Measurements from ENCODE around the gene CEBPZOS.

DNA sequence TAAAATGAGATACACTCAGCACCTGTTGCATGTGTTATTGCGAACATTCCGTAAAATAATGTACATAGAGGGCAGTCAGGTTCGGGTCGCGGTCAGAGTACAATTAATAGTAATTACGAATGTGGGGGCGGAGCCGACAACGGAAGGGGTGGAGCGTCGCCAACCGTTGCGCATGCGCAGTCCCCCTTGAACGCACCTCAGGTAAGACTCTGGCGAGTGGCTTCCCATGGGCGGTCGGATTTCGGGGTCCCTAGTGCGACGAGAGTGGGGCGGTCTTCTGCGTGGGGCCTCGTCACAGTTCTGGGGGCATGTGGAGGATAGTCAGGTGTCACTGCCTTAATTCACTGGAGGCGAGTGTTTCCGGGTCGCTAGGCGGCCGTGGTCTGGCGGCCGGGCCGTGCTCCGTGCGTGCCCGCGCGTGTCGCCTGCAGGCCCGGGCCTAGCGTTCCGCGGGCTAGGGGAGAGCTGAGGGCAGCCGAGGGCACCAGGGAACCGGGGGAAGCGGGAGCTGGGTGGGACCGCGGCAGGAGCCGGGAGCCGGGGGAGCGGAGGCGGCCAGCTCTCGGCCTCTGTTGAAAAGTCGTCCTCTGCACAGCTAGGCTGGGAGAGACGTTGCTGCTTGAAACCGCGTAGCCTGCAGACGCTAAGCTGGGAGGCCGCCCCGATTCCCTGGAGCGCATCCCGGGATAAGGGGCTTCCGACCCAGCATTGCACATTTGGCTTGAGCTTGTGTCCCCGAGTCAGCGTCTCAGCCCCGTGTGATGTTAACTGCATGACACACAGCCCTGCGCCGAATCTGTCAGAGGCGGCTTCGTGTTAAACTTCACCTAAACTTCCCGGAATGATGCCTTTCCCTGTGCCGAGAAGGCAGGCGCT lies at the start of gene CEBPZOS:
- TF ChIP-seq, protein P1, sequence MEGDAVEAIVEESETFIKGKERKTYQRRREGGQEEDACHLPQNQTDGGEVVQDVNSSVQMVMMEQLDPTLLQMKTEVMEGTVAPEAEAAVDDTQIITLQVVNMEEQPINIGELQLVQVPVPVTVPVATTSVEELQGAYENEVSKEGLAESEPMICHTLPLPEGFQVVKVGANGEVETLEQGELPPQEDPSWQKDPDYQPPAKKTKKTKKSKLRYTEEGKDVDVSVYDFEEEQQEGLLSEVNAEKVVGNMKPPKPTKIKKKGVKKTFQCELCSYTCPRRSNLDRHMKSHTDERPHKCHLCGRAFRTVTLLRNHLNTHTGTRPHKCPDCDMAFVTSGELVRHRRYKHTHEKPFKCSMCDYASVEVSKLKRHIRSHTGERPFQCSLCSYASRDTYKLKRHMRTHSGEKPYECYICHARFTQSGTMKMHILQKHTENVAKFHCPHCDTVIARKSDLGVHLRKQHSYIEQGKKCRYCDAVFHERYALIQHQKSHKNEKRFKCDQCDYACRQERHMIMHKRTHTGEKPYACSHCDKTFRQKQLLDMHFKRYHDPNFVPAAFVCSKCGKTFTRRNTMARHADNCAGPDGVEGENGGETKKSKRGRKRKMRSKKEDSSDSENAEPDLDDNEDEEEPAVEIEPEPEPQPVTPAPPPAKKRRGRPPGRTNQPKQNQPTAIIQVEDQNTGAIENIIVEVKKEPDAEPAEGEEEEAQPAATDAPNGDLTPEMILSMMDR (conservative IDR thresholded peaks at IDR 0.05; ENCODE audit: low read depth, low read length), result no peak
- no peak for TF ChIP-seq EZH2 (IDR thresholded peaks at IDR 0.05; ENCODE audit: borderline replicate concordance, low read depth, low read length, poor library complexity, severe bottlenecking)

Data from A673 (cell line).